Esophagus muscularis mucosa (tissue), 4 donors: ENCODE measurements around the gene AK5. TPM values are rescaled to one million over a fixed set of nuclear protein-coding genes. Genes with fewer than 3 reads are reported as not detected.

Experiments used
- DNase-seq: peaks from one replicate; pipeline ENCODE4 v3.0.0-alpha.2; 2017; ENCODE audit errors: extremely low spot score
- H3K27ac ChIP-seq, 4 donors: fragments of 200-600 bp; sonication (generic); replicated peaks in 1 of 4; 1 replicate in 3 of 4; 2 replicates in 1 of 4; pipeline ENCODE4 v1.5.1; 2016 to 2019; ENCODE audit warnings: mild to moderate bottlenecking in 1 of 4
- H3K27me3 ChIP-seq, 4 donors: fragments of 200-600 bp; sonication (generic); one replicate each; pipeline versions ENCODE4 v1.5.1 to v1.6.0; 2016 to 2019
- H3K36me3 ChIP-seq, 4 donors: fragments of 200-600 bp; sonication (generic); one replicate each; pipeline ENCODE4 v1.5.1; 2016 to 2019
- H3K4me1 ChIP-seq, 4 donors: fragments of 200-600 bp; sonication (generic); one replicate each; pipeline ENCODE4 v1.5.1; 2016 to 2019
- H3K4me3 ChIP-seq, 4 donors: fragments of 200-600 bp; sonication (generic); 1 replicate in 2 of 4; 2 replicates in 2 of 4; pipeline ENCODE4 v1.5.1; 2016 to 2019; ENCODE audit warnings: mild to moderate bottlenecking in 4 of 4, moderate library complexity in 1 of 4
- H3K9me3 ChIP-seq, 4 donors: fragments of 200-600 bp; sonication (generic); 1 replicate in 3 of 4; 2 replicates in 1 of 4; pipeline ENCODE4 v1.5.1; 2016 to 2019
- EP300 ChIP-seq: sonication (generic); formaldehyde crosslinking; IDR thresholded peaks from one replicate; pipeline ENCODE4 v1.6.1; 2017; ENCODE audit warnings: antibody characterized with exemption
- POLR2A ChIP-seq: fragments of 450-650 bp; IDR thresholded peaks from one replicate; pipeline ENCODE4 v1.6.1; 2017; ENCODE audit warnings: antibody characterized with exemption, moderate library complexity, mild to moderate bottlenecking, low read depth
- POLR2AphosphoS5 ChIP-seq, 2 donors: sonication (generic); formaldehyde crosslinking; IDR thresholded peaks; one replicate each; pipeline ENCODE4 v1.6.1; 2017; ENCODE audit warnings: antibody characterized with exemption in 2 of 2
- WGBS: methylation state at CpG from one replicate; pipeline ENCODE4 v1.1.5; 2018; 5-methylcytosine and 5-hydroxymethylcytosine counted together
- intact Hi-C: fragments of 100-400 bp; cut with DNase I; formaldehyde crosslinking; loops from one replicate; pipeline ENCODE4 v1.15.1; 2023
- total RNA-seq, 4 donors: library from RNA; depleted of rRNA; stranded (reverse); fragments of >200 nt; gene quantifications; one replicate each; pipeline versions ENCODE4 v1.1.0 to v1.2.1, GENCODE V29; 2016
- TF ChIP-seq, protein P1 (sequence below), 3 experiments: fragments of 200-600 bp in 2 of 3; fragments of 450-650 bp in 1 of 3; sonication (generic) in 2 of 3; IDR thresholded peaks; one replicate each; pipeline ENCODE4 v1.5.1; 2017 to 2019; ENCODE audit warnings: antibody characterized with exemption in 3 of 3, mild to moderate bottlenecking in 2 of 3, moderate library complexity in 1 of 3

AK5 gene
- total RNA-seq, 4 donors from 2014 or later, result 0.97 to 2.5 (median 2.0) TPM

GRCh38 chr1:77446841-77447555 lies 165.2 kb downstream of the AK5 start:
- no peaks in the 10 kb centered on the region for H3K27me3 ChIP-seq
- H3K4me3 ChIP-seq, result no peak overlapping the region
- H3K36me3 ChIP-seq, result no peaks in the 10 kb centered on the region
- no peak overlapping the region for H3K27ac ChIP-seq
- H3K4me1 ChIP-seq, result no peaks in the 10 kb centered on the region
- DNase-seq, result no peak
- TF ChIP-seq POLR2A, result no peak
- TF ChIP-seq, protein P1, sequence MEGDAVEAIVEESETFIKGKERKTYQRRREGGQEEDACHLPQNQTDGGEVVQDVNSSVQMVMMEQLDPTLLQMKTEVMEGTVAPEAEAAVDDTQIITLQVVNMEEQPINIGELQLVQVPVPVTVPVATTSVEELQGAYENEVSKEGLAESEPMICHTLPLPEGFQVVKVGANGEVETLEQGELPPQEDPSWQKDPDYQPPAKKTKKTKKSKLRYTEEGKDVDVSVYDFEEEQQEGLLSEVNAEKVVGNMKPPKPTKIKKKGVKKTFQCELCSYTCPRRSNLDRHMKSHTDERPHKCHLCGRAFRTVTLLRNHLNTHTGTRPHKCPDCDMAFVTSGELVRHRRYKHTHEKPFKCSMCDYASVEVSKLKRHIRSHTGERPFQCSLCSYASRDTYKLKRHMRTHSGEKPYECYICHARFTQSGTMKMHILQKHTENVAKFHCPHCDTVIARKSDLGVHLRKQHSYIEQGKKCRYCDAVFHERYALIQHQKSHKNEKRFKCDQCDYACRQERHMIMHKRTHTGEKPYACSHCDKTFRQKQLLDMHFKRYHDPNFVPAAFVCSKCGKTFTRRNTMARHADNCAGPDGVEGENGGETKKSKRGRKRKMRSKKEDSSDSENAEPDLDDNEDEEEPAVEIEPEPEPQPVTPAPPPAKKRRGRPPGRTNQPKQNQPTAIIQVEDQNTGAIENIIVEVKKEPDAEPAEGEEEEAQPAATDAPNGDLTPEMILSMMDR (IDR thresholded peaks at IDR 0.05), result no peak
- no peak for TF ChIP-seq POLR2AphosphoS5 (IDR thresholded peaks at IDR 0.05)
- no peak for TF ChIP-seq EP300
- intact Hi-C loops, result no loop called here
- WGBS, result 75% methylated on average over 4 of the region's 4 CpGs
- no peaks in the 10 kb centered on the region for H3K9me3 ChIP-seq

- H3K36me3 ChIP-seq, result no peaks in the 10 kb centered on the region
- no peak overlapping the region for H3K27ac ChIP-seq
- intact Hi-C loops, result no loop called here
- no peaks in the 10 kb centered on the region for H3K4me1 ChIP-seq
- H3K9me3 ChIP-seq, result no peaks in the 10 kb centered on the region
- no peaks in the 10 kb centered on the region for H3K27me3 ChIP-seq
- 97% methylated on average over 2 of the region's 2 CpGs for WGBS
- no peak overlapping the region for H3K4me3 ChIP-seq
- DNase-seq, result no peak
- TF ChIP-seq EP300, result no peak
- TF ChIP-seq, protein P1 (IDR thresholded peaks at IDR 0.05), result no peak
- no peak for TF ChIP-seq POLR2AphosphoS5 (IDR thresholded peaks at IDR 0.05)
- TF ChIP-seq POLR2A, result no peak
These were observed 165.8 kb downstream of the AK5 start for GRCh38 chr1:77447669-77448068.

DNA sequence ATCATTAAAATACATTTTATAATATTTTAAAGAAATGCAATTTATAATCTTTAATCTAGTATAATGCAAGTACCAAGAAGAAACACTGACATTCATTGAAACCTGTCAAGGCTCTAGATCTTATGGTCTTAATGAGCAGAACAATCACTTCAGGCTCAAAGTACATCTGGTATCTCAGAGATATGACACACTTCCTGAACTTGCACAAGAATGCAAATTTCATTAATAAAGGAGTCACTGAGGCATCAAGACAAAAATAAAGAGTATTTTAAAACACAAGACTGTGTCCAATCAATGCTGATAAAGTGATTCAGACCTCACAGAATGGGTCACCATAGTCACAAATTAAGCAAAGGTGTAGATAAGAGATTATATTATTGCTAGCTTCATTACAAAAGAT lies 178.1 kb downstream of the AK5 start:
- intact Hi-C loops, result no loop called here
- DNase-seq, result no peak
- Histone ChIP-seq H3K4me3 (no peak overlapping the region), H3K36me3 (no peaks in the 10 kb centered on the region), H3K27me3 (no peaks in the 10 kb centered on the region), H3K4me1 (no peaks in the 10 kb centered on the region), H3K9me3 (no peaks in the 10 kb centered on the region), H3K27ac (no peak overlapping the region)
- TF ChIP-seq, protein P1 (IDR thresholded peaks at IDR 0.05), result no peak
- TF ChIP-seq POLR2A, result no peak
- TF ChIP-seq EP300, result no peak
- no peak for TF ChIP-seq POLR2AphosphoS5 (IDR thresholded peaks at IDR 0.05)

GRCh38 chr1:77461691-77462090 lies 179.9 kb downstream of the AK5 start:
- Histone ChIP-seq H3K9me3 (no peaks in the 10 kb centered on the region), H3K27ac (no peak overlapping the region), H3K27me3 (no peaks in the 10 kb centered on the region), H3K36me3 (no peaks in the 10 kb centered on the region), H3K4me1 (no peaks in the 10 kb centered on the region), H3K4me3 (no peak overlapping the region)
- intact Hi-C loops, result no loop called here
- DNase-seq, result no peak
- TF ChIP-seq, protein P1 (IDR thresholded peaks at IDR 0.05), result no peak
- TF ChIP-seq POLR2A (no peak), EP300 (no peak), POLR2AphosphoS5 (IDR thresholded peaks at IDR 0.05) (no peak)
- 82% methylated on average over 4 of the region's 4 CpGs for WGBS

DNA sequence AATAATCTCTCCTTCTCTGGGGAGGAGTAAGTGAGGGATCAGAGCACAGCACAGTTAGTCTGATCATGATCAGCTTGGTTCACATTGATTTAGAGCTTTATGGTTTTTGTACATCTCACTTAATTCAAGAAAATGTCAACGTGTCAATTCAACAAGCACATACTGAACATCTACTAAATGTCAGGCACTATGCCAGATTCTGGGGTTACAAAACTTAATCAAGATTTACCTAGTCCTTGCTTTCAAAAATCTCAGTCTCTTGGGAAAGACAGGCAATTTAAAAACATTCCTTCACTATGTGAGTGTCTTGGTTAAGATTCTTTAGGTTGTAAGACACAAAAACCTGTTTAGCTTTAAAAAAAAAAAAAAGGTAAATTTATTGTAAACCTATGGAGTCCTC lies 181.4 kb downstream of the AK5 start:
- intact Hi-C loops, result no loop called here
- Histone ChIP-seq H3K4me3 (no peak overlapping the region), H3K27me3 (no peaks in the 10 kb centered on the region), H3K36me3 (no peaks in the 10 kb centered on the region), H3K9me3 (no peaks in the 10 kb centered on the region), H3K4me1 (peaks cover under 1 to 7% (median 4%) of the 10 kb centered on the region in 4 donors), H3K27ac (no peak overlapping the region)
- 71% methylated on average over 1 of the region's 1 CpG for WGBS
- no peak for DNase-seq
- TF ChIP-seq, protein P1 (IDR thresholded peaks at IDR 0.05), result no peak
- TF ChIP-seq POLR2AphosphoS5 (IDR thresholded peaks at IDR 0.05), result no peak
